ENCODE data around the gene IGF2BP2. TPM values are rescaled to one million over a fixed set of nuclear protein-coding genes. Genes with fewer than 3 reads are reported as not detected.

The IGF2BP2 gene
- total RNA-seq, 1 experiment from 2014 or later = 97.8 TPM

GRCh38 chr3:185796431-185797107, 28.3 kb downstream of the IGF2BP2 start:
- intact Hi-C loops (cut with micrococcal nuclease; ENCODE audit: unreplicated experiment) (no loop called here), in situ Hi-C loops (cut with HindIII; ENCODE audit: low pct_unique_long_range_greater_than_20kb, low sequenced_read_pairs) (no loop called here)
- Histone ChIP-seq H3K9me3 (ENCODE audit: control insufficient read depth, insufficient read depth, low read depth, low read length) (no peaks in the 10 kb centered on the region), H3K27ac (ENCODE audit: low read length) (peak overlapping the region; percentile 70; the same call in 1 of the 2 replicates), H3K4me3 (ENCODE audit: low read depth in 2 of 2, low read length in 2 of 2) (peak overlapping the region in 1 of 2 experiments; percentile 6; a peak in 1 of 4 replicates), H3K27me3 (ENCODE audit: control insufficient read depth, insufficient read depth, low read length) (no peaks in the 10 kb centered on the region), H3K36me3 (ENCODE audit: control insufficient read depth, insufficient read depth, low read length) (no peaks in the 10 kb centered on the region), H3K4me1 (ENCODE audit: control insufficient read depth, insufficient read depth, low read length) (peaks cover 49% of the 10 kb centered on the region)
- DNase-seq (ENCODE audit: low read depth, low spot score) = peak; percentile 94
- TF ChIP-seq REST (IDR thresholded peaks at IDR 0.05; ENCODE audit: insufficient read depth in 1 of 2, low read depth in 2 of 2, low read length in 1 of 2) (no peak), TCF7L2 (IDR thresholded peaks at IDR 0.05; ENCODE audit: low read depth, low read length) (peak; percentile 68), POLR2AphosphoS5 (IDR thresholded peaks at IDR 0.05; ENCODE audit: low read depth, low read length) (peak; percentile 90)
- no TSS peak for BruUV-seq (replicated peaks)
- ATAC-seq = peak; percentile 97
- POLR2A ChIA-PET = interaction anchor here (0.6 to 1.0 kb wide), 3 partner anchors 94 to 1880 kb away, joined by 4 to 11 read pairs (median 6); partner anchors contain the start of gene TRA2B
- CTCF ChIA-PET = interaction anchor here (0.6 to 1.1 kb wide), 4 partner anchors 17 to 119 kb away, joined by 3 to 9 read pairs (median 3); no protein-coding TSS in a partner anchor

- Histone ChIP-seq H3K4me1 (ENCODE audit: control insufficient read depth, insufficient read depth, low read length) (peaks cover 49% of the 10 kb centered on the region), H3K27ac (ENCODE audit: low read length) (peak overlapping the region; percentile 18; the same call in 1 of the 2 replicates), H3K9me3 (ENCODE audit: control insufficient read depth, insufficient read depth, low read depth, low read length) (no peaks in the 10 kb centered on the region), H3K27me3 (ENCODE audit: control insufficient read depth, insufficient read depth, low read length) (no peaks in the 10 kb centered on the region), H3K36me3 (ENCODE audit: control insufficient read depth, insufficient read depth, low read length) (no peaks in the 10 kb centered on the region), H3K4me3 (ENCODE audit: low read depth in 2 of 2, low read length in 2 of 2) (no peak overlapping the region)
- intact Hi-C loops (cut with micrococcal nuclease; ENCODE audit: unreplicated experiment) = no loop called here
- ChIA-PET POLR2A (no interaction called here), CTCF (no interaction called here)
- no peak for TF ChIP-seq SIN3A (IDR thresholded peaks at IDR 0.05; ENCODE audit: borderline replicate concordance, insufficient read depth, low read depth, low read length)
- TF ChIP-seq REST (IDR thresholded peaks at IDR 0.05; ENCODE audit: insufficient read depth in 1 of 2, low read depth in 2 of 2, low read length in 1 of 2) = no peak
- TF ChIP-seq TCF7L2 (IDR thresholded peaks at IDR 0.05; ENCODE audit: low read depth, low read length) = no peak
- TF ChIP-seq, protein P1, sequence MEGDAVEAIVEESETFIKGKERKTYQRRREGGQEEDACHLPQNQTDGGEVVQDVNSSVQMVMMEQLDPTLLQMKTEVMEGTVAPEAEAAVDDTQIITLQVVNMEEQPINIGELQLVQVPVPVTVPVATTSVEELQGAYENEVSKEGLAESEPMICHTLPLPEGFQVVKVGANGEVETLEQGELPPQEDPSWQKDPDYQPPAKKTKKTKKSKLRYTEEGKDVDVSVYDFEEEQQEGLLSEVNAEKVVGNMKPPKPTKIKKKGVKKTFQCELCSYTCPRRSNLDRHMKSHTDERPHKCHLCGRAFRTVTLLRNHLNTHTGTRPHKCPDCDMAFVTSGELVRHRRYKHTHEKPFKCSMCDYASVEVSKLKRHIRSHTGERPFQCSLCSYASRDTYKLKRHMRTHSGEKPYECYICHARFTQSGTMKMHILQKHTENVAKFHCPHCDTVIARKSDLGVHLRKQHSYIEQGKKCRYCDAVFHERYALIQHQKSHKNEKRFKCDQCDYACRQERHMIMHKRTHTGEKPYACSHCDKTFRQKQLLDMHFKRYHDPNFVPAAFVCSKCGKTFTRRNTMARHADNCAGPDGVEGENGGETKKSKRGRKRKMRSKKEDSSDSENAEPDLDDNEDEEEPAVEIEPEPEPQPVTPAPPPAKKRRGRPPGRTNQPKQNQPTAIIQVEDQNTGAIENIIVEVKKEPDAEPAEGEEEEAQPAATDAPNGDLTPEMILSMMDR (IDR thresholded peaks at IDR 0.05) = no peak
- no peak for TF ChIP-seq POLR2AphosphoS5 (IDR thresholded peaks at IDR 0.05; ENCODE audit: low read depth, low read length)
- no TSS peak for BruUV-seq (replicated peaks)
- ATAC-seq = no peak
- in situ Hi-C loops (cut with HindIII; ENCODE audit: low pct_unique_long_range_greater_than_20kb, low sequenced_read_pairs) = no loop called here
- no peak for DNase-seq (ENCODE audit: low read depth, low spot score)
These were observed 31.5 kb downstream of the IGF2BP2 start for GRCh38 chr3:185793381-185793780.
